ENCODE measurements around the gene FAM117B. TPM values are rescaled to one million over a fixed set of nuclear protein-coding genes. Genes with fewer than 3 reads are reported as not detected.

The FAM117B gene
- total RNA-seq, 1 experiment from 2014 or later = 9.1 TPM

DNA sequence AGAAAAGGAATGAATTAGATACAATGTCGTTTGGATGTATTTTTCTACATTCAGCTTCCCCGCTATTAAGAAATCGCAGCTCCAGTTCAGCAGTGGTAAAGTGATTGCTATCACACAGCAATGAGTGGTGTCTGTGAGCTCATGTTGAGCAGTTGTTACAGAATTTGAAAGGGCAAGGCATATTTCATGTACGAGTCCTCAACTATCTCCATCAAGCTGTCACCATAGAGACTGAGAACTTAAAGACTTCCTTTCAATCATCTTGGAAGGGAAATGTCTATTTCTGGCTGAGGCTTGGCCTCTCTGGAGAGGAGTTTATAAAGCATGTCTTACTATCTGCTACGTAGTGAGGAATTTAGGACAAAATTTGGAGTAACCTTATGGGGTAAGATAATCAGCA is 24.4 kb upstream of the FAM117B start (continued):
- TF ChIP-seq RAD21 (IDR thresholded peaks at IDR 0.05; ENCODE audit: low read depth) (no peak), EZH2 (IDR thresholded peaks at IDR 0.05) (no peak)
- TF ChIP-seq, protein P1, sequence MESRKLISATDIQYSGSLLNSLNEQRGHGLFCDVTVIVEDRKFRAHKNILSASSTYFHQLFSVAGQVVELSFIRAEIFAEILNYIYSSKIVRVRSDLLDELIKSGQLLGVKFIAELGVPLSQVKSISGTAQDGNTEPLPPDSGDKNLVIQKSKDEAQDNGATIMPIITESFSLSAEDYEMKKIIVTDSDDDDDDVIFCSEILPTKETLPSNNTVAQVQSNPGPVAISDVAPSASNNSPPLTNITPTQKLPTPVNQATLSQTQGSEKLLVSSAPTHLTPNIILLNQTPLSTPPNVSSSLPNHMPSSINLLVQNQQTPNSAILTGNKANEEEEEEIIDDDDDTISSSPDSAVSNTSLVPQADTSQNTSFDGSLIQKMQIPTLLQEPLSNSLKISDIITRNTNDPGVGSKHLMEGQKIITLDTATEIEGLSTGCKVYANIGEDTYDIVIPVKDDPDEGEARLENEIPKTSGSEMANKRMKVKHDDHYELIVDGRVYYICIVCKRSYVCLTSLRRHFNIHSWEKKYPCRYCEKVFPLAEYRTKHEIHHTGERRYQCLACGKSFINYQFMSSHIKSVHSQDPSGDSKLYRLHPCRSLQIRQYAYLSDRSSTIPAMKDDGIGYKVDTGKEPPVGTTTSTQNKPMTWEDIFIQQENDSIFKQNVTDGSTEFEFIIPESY (IDR thresholded peaks at IDR 0.05; ENCODE audit: extremely low read depth, insufficient replicate concordance, low read length) = no peak

DNA sequence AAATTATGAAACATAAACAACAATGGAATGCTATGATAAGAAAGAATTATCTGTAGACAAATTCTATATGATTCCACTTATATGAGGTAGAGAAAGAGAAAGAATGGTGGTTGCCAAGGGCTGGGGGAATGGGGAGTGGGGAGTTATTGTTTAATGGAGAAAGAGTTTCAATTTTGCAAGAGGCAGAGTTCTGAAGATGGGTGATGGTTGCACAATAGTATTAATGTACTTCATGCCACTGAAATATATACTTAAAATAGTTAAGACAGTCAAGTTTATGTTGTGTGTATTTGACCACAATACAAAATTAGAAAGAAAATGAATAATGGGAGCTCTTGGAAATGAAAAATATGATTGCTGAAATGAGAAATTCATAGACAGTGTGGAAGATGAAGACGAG is 22.6 kb upstream of the FAM117B start:
- ChIA-PET RAD21 (ENCODE audit: low non-redundant PET in 1 of 2, low total read pairs in 2 of 2, uncharacterized antibody in 2 of 2, unreplicated experiment in 2 of 2) (no interaction called here), POLR2A (no interaction called here), CTCF (no interaction called here)
- ATAC-seq (no peak), DNase-seq (ENCODE audit: low read depth, low spot score) (no peak)
- no peak for TF ChIP-seq ZFX (IDR thresholded peaks at IDR 0.05)
- TF ChIP-seq JUND (IDR thresholded peaks at IDR 0.05) = no peak
- Histone ChIP-seq H3K36me3 (ENCODE audit: control insufficient read depth in 1 of 2, insufficient read depth in 2 of 2, low read length in 2 of 2) (no peaks in the 10 kb centered on the region), H3K9me3 (ENCODE audit: control insufficient read depth in 1 of 2, insufficient read depth in 1 of 2, low read depth in 1 of 2, low read length in 2 of 2) (no peaks in the 10 kb centered on the region), H3K4me2 (ENCODE audit: low read length) (no peak overlapping the region), H2AFZ (ENCODE audit: low read depth, low read length, poor library complexity, severe bottlenecking) (no peak overlapping the region), H3K27ac (ENCODE audit: low read depth, low read length) (no peak overlapping the region), H3K9ac (ENCODE audit: low read length) (no peak overlapping the region), H4K20me1 (ENCODE audit: insufficient read depth) (no peaks in the 10 kb centered on the region), H3K79me2 (ENCODE audit: insufficient read depth, low read length) (no peaks in the 10 kb centered on the region), H3K4me3 (replicated peaks in 1 of 2; ENCODE audit: low read depth in 1 of 2, low read length in 2 of 2) (no peak overlapping the region), H3K4me1 (ENCODE audit: control insufficient read depth in 1 of 2, insufficient read depth in 2 of 2, low read length in 2 of 2) (no peaks in the 10 kb centered on the region), H3K27me3 (ENCODE audit: insufficient read depth, low read length) (no peaks in the 10 kb centered on the region), H3K9me2 (ENCODE audit: insufficient read depth) (no peaks in the 10 kb centered on the region)
- no TSS peak for BruUV-seq (replicated peaks)
- intact Hi-C loops (cut with micrococcal nuclease) = no loop called here

DNA sequence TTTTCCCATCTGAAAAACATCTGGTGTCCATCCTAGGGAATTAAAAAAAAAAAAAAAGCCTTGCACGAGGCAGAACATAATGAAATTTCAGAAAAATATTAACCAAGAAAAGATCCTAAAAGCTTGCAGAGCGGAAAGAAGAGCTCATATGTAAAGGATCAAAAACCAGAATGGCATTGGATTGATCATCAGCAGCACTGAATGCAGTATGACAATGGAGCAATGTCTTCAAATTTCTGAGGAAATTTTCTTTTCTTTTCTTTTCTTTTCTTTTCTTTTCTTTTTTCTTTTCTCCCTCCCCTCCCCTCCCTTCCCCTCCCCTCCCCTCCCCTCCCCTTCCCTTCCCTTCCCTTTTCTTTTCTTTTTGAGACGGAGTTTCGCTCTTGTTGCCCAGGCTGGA is 21.3 kb upstream of the FAM117B start:
- no TSS peak for BruUV-seq (replicated peaks)
- CTCF ChIA-PET = no interaction called here
- H4K20me1 ChIP-seq (ENCODE audit: insufficient read depth) = no peaks in the 10 kb centered on the region

More for the DNA sequence above, 21.3 kb upstream of the FAM117B start:
- H3K4me1 ChIP-seq (ENCODE audit: control insufficient read depth in 1 of 2, insufficient read depth in 2 of 2, low read length in 2 of 2) = no peaks in the 10 kb centered on the region
- RAD21 ChIA-PET (ENCODE audit: low non-redundant PET in 1 of 2, low total read pairs in 2 of 2, uncharacterized antibody in 2 of 2, unreplicated experiment in 2 of 2) = no interaction called here
- no peak overlapping the region for H3K4me2 ChIP-seq (ENCODE audit: low read length)
- H3K9ac ChIP-seq (ENCODE audit: low read length) = no peak overlapping the region
- no peaks in the 10 kb centered on the region for H3K79me2 ChIP-seq (ENCODE audit: insufficient read depth, low read length)
- H3K9me3 ChIP-seq (ENCODE audit: control insufficient read depth in 1 of 2, insufficient read depth in 1 of 2, low read depth in 1 of 2, low read length in 2 of 2) = no peaks in the 10 kb centered on the region
- no peak overlapping the region for H2AFZ ChIP-seq (ENCODE audit: low read depth, low read length, poor library complexity, severe bottlenecking)
- H3K27me3 ChIP-seq (ENCODE audit: insufficient read depth, low read length) = no peaks in the 10 kb centered on the region
- DNase-seq (ENCODE audit: low read depth, low spot score) (no peak), ATAC-seq (no peak)
- H3K4me3 ChIP-seq (replicated peaks in 1 of 2; ENCODE audit: low read depth in 1 of 2, low read length in 2 of 2) = no peak overlapping the region
- no peaks in the 10 kb centered on the region for H3K36me3 ChIP-seq (ENCODE audit: control insufficient read depth in 1 of 2, insufficient read depth in 2 of 2, low read length in 2 of 2)
- no peaks in the 10 kb centered on the region for H3K9me2 ChIP-seq (ENCODE audit: insufficient read depth)
- TF ChIP-seq POLR2AphosphoS5 (IDR thresholded peaks at IDR 0.05; ENCODE audit: low read depth, low read length) (no peak), FOSL1 (IDR thresholded peaks at IDR 0.05; ENCODE audit: low read depth) (no peak), EZH2 (IDR thresholded peaks at IDR 0.05) (no peak), RAD21 (IDR thresholded peaks at IDR 0.05; ENCODE audit: low read depth) (no peak), EZH2phosphoT487 (IDR thresholded peaks at IDR 0.05; ENCODE audit: borderline replicate concordance) (no peak), TCF7L2 (IDR thresholded peaks at IDR 0.05; ENCODE audit: borderline replicate concordance, extremely low read depth, insufficient read depth, insufficient read length) (no peak)
- TF ChIP-seq, protein P2, sequence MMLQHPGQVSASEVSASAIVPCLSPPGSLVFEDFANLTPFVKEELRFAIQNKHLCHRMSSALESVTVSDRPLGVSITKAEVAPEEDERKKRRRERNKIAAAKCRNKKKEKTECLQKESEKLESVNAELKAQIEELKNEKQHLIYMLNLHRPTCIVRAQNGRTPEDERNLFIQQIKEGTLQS (IDR thresholded peaks at IDR 0.05) = no peak
- intact Hi-C loops (cut with micrococcal nuclease) = no loop called here
- POLR2A ChIA-PET = no interaction called here
- H3K27ac ChIP-seq (ENCODE audit: low read depth, low read length) = no peak overlapping the region
